TTC549 (cell line): ENCODE data around the gene BRD4.

Source experiments
- FAIRE-seq: peaks from 2 replicates; lab custom pipeline; 2012; peaks lifted over from hg19 to GRCh38; lab: Jason Lieb, UNC

The BRD4 gene

DNA sequence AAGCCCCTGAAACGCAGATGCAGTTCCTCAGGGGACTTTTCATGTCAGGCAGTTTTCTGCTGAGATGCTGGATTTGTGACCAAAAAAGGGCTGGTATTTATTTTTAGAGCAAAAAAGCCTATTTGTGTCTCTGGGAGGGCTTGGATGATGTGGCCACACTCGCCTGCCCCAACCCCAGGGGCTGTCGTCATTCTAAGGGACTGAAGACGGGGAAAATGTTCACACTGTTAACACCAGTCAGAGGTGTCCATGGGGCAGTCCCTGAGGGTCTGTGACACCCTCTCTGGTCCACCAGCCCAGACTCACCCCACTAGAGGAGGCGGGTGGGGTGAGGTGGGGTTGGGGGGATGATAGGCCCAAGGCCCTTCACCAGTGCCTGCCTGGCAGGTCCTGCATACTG lies 84.2 kb downstream of the BRD4 start:
- no peak for FAIRE-seq

DNA sequence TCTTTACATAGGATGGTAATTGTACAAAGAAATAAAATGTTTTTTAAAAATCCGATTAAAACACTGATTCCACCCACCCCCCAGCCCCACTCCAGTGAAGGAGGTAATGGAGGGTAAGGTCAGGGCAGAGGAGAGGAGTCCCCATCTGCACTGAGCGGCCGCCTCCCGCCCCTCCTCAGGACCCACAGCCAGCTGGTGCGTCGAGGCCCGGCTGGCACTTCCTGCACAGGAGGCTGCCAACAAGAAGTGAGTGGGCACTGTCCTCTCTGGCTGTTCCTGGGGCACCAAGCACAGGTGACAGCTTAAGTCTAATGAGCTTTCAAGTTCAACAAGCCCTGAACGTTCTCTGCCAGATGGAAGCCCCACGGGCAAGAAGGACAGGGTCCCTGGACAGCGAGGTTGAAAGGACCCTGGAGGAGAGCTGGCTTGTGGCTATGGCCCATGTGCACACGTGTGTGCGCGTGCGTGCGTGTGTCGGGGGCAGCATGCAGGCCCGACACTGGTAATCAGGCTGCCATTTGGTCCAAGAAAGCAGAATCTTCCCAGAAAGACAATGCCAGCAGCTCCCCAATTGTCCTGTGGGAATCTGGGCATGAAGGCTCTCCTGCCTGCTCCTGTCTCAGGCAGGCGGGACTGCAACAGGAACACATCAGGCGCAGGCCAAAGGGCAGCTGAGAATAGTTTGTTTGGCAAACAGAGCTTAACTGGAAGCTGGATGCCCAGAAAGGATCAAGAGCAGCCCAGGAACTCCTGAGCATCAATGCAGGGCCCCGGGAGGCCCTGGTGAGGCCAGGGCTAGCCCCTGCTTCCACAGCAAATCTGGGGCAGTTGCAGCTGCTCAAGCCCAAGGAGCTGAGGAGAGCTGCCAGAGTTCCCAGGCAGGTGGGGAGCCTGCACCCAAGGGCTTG lies 85.0 kb downstream of the BRD4 start:
- FAIRE-seq, result no peak

DNA sequence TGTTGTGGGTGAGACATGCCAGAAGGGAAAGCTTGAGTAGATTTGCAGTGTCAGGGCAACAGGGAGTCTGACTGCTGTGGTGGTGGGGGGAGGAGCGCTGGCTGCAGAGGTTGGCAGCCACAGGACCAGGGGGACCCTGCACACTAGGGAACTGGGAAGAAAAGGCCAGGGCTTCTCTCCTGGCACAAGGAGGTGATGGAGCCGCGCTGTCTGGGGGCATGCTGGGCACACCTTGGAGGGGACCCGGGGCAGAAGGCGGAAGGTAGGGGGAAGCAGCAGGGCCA lies 86.2 kb downstream of the BRD4 start:
- FAIRE-seq, result no peak

- FAIRE-seq, result no peak
These were observed 86.8 kb downstream of the BRD4 start for GRCh38 chr19:15245370-15246197.

DNA sequence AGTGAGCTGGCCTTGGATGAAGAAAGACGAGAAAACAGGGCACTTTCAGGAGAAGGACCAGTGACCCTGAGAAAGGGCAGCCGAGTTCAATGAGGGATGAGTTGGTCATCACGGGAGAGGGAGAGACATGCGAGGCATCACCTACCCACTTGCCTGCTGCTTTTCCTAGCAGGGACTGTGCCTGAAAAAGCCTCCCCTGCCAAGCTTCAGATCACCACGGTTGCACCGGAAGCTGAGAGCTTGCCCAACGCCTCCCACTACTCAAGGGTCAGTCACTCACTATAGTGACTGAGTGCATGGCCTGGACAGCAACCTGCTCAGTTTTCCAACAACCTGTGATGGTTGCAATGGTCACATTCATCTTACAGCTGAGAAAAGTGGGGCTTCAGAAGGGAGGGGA lies 87.5 kb downstream of the BRD4 start:
- no peak for FAIRE-seq

DNA sequence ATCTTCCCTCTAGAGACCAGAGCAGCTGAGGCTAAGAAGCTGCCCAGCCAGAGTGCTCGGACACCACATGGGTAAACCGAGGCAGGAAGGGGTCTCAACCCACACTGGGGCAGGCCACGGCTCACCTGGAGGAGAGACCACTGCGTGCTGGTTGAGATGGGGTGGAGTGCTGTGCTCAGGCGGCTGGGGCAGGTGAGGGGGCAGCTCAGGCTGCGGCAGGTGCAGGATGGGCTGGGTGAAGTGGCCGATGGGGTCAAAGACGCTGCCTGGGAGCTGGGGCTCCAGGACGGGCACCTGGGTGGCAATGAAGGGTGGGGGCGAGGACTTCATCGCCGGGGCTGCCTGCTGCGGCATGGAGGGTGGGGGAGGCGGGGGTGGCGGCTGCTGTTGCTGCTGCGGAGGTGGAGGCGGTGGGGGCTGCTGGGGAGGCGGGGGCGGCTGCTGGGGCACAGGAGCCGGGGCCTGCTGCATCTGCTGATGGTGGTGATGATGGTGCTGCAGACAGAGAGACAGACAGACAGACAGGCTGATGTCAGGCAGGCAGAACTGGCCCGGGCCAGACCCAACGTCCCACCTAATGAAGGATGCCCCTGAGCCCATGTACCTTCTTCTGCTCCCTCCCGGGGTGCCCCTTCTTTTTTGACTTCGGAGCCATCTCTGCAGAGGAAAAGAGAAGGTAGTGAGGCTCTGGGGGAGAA lies 88.1 kb downstream of the BRD4 start:
- no peak for FAIRE-seq

DNA sequence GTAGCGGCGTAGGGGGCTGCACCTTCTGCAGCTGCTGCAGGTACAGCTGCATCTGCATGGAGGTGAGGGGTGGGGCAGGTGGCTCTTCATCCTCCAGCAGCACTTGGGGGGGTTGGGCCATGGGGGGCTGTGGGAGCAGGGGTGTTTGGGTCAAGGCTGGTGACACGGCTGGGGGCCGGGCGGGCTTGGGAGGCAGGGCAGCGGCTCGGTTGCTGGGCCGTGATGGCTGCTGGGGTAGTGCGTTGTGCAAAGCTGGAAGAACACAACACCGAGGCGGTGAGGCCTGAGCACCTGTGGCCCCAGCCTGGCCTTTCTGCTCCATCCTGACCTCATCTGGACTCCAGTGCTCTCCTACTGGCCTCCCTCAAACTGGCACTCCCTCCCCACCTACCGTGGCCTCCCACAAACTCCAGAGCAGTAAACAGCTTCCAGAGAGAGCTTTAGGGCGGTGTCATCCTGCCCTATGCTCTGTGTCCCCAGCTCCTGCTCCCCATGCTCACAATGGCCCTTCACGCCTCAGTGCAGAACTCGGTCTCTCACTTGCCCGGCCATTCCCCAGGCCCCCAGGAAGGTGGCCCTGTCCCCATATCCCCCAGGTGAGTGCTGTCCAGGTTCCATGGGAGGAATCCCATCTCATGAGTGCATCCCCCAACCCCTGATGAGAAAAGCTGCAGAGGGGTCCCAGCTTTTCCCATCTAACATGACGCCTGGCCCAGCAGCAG lies 88.9 kb downstream of the BRD4 start:
- FAIRE-seq, result no peak

DNA sequence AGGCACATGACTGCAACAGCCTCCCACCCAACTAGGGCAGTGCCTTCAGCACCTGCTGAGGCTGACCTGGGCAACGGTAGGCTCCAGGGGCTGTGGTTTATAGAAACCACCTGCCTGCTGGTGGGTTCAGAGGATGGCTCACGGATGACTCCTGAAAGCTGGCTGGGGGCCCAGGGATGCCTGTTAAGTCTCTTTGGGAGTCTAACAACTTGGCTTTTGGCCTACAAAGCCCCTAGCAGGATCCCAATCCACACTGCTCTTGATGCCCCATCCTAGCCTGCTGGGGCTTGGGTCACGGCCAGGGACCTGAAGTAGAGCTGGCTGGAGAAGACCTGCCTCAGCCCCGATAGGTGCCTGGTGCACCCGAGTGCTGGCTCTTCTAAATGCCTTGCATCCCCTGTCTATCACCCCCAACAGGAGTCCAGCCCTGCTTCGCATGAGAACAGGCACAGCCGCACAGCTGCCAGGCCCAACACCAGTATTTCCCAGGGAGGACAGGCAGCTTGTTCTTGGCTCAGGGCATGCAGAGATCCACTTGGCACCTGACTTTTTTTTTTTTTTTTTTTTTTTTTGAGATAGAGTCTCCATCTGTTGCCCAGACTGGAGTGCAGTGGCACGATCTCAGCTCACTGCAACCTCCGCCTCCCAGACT lies 91.0 kb downstream of the BRD4 start:
- no peak for FAIRE-seq

DNA sequence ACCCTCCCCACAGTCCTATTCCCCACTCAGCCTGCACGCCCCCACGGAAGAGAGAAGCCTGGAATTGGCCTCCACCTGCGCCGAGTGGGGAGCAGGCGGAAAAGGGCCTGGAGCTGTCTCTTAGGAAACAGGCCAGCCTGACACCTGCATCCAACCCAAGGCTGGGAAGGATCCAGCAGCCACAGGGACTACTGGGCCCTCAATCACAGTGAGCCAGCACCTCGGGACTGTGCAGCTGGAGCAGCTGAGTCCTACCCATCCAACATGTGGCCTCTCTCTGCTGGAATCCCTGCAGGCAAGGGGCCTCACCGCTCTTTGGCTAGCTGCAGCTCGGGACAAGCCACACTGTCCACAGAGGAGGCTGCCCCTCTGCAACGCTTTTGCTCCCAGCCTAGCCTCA lies 91.8 kb downstream of the BRD4 start:
- FAIRE-seq, result no peak

DNA sequence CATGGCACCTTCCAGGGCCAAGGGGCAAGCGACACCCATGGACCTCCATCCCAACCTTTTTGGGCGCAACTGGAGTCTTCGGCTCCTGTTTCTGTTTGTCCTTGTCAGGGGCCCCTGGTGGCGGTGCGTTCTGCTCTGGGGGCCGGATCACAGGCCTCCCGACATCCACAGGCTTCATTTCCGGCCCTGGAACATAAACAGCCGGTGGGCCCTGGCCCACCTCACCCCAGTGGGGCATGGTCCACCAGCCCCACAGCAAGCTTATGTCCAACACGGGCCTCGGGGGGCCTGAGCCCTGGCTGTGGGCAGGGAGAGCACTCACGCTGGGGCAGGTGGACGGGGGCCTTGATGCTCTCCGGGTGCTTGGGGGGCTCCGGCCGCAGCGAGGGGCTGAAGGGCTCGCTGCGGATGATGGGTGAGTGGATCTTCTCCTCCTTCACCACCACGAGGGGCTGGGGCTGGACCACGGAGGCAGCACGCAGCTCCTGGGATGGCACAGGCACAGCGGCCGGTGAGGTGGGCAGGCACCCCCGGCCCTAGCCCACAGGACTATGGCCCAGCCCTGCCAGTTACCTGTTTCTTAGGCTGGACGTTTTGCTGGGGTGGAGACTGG lies 92.9 kb downstream of the BRD4 start:
- FAIRE-seq, result no peak

DNA sequence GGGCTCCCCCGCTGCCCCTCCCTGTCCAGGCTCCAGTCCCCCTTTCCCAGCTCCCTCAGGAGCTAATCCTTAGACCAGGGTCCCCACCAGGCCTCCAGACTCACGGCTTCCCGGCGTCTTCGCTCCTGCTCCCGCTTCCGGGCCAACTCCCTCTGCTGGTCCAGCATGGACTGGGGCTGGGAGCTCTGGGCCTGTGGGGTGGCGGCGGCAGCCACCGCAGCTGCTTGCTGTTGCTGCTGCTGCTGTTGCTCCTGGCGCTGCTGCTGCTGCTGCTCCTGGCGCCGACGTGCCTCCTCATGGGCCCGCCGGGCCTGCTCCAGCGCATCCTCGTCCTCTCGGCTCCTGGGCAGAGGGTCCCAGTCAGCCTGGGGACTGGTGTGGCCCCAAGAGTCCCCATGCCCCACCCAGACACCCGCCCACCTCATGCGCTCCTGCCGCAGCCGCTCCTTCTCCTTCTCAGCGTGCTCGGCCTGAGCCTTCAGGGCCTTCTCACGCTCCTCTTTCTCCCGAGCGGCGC lies 93.6 kb downstream of the BRD4 start:
- no peak for FAIRE-seq

DNA sequence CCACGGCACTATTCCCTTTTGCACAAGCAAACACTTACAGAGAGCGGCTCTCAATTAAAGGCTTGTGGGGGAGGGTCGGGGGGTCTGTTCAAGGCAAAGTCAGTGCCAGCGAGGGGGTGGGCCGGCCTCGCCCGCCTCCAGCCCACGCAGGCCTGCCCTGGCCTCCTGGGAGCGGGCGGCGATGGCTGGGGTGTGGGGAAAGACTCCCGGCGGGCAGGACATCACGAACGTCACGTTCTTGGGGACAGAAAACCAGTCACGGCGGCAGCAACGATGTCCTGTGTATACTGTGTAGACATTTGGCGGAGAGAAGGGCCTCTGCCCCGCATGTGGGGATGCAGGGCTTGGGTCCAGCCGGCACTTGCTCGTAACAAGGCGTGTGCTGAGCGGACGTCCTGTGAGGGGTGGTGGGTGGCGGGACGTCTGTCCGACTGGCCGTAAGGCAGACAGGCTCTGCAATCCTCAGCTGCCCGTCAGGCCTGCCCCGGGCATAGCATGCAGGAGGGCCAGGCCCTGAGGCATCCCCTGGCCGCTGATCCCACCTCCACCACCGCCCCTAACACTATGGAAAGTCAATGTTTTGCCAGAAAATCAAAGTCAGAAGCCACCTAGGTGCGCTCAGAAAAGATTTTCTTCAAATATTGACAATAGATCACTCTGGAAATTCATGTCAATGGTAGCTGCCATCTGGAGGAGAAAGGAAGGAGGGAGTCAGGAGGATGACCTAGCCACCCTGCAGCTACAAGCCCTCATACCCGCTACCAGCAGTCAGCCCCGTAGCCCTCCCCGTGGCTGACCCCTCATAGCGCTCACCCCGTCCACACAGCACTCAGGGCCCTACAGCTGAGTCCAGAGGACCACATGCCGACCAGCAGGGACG lies 94.3 kb downstream of the BRD4 start:
- FAIRE-seq, result no peak

DNA sequence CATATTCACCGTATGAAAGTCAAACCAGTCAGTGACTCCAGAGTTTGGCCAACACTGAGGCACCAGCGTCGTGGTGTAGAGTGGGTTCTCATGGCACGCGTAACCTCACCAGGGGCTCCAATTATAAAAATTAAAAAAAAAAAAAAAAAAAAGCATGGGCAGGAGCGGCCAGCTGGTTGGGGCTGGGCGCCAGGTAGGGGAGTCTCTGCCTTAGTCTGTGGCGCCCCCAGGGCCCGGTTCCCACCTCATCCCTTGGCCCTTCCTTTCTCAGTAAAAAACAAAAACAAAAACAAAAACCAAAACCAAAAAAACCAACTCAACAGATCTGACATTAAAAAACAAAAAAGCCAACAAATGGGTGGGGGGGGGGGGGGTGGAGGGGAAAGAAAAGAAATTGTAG lies 95.5 kb downstream of the BRD4 start:
- no peak for FAIRE-seq

- FAIRE-seq, result no peak
These were observed 96.6 kb downstream of the BRD4 start for GRCh38 chr19:15235781-15236180.

- no peak for FAIRE-seq
These were observed 97.8 kb downstream of the BRD4 start for GRCh38 chr19:15234431-15235130.

GRCh38 chr19:15231271-15231670 lies 101.1 kb downstream of the BRD4 start:
- no peak for FAIRE-seq

GRCh38 chr19:15227261-15227660 lies 105.1 kb downstream of the BRD4 start:
- no peak for FAIRE-seq

- no peak for FAIRE-seq
These were observed 106.6 kb downstream of the BRD4 start for GRCh38 chr19:15225760-15226159.

DNA sequence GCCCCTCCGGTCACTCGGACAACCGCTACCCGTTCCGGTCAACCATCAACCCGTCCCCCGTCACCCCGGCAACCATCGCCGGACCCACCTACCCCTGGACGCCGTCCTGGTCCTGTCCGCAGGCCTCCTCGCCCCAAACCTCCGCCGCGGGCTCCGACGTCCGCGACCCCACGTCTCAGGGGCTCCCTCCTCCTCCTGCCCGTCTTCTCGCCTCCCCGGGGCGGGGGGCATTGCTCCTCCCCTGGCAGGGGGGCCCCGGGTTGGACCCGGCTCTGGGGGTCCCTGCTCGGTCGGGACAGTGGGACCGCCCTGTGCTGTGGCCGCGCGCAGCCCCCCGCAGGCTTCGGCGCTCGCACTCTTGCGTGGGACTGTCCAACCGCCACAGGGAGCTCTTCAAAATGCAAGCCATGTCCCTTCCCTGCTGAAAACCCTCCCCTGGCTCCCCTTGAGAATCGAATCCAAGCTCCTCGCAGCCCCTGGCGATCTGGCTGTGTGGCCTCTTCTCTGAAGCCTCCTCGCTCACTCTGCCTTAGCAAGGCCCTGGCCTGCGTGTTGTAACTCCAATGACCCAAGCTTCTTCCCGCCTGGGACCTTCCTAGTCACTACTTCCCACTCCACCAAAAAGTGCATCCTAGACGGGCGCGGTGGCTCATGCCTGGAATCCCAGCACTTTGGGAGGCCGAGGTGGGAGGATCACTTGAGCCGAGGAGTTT lies 108.5 kb downstream of the BRD4 start:
- no peak for FAIRE-seq
